T-helper 17 cell (primary cell): Measurements from ENCODE around the gene SIX1. TPM values are rescaled to one million over a fixed set of nuclear protein-coding genes. Genes with fewer than 3 reads are reported as not detected.

ENCODE experiments used
- ATAC-seq: fragments of 150-1000 bp; cut with Tn5 transposase; 2 replicates; pipeline ENCODE4 v1.10.0; 2021; ENCODE audit warnings: mild to moderate bottlenecking, moderate library complexity
- DNase-seq, 3 donors: peaks; one replicate each; pipeline versions ENCODE4 v3.0.0 to v3.0.0-alpha.2; 2020 to 2021
- H3K9me3 ChIP-seq: one replicate; pipeline ENCODE4 v1.7.0; 2013; ENCODE audit warnings: low read length, mild to moderate bottlenecking; ENCODE audit not compliant: control insufficient read depth, poor library complexity, severe bottlenecking
- H3K27ac Mint-ChIP-seq: one replicate; pipeline ENCODE4 v1.8.0; 2022; ENCODE audit warnings: mild to moderate bottlenecking, moderate library complexity, mixed read lengths
- H3K27me3 Mint-ChIP-seq: one replicate; pipeline ENCODE4 v1.8.0; 2022; ENCODE audit warnings: mixed read lengths
- H3K36me3 Mint-ChIP-seq: one replicate; pipeline ENCODE4 v1.8.0; 2022; ENCODE audit warnings: low read depth, mixed read lengths
- H3K4me1 Mint-ChIP-seq: one replicate; pipeline ENCODE4 v1.8.0; 2022; ENCODE audit warnings: mild to moderate bottlenecking, mixed read lengths
- H3K4me3 Mint-ChIP-seq: one replicate; pipeline ENCODE4 v1.8.0; 2022; ENCODE audit warnings: mild to moderate bottlenecking, moderate library complexity, mixed read lengths
- total RNA-seq, 4 donors: library from RNA in 2 of 4; stranded (reverse) in 2 of 4; gene quantifications; one replicate each; pipeline ENCODE4 v1.2.3 and lab custom pipeline; 2022 to 2026

Gene SIX1
- total RNA-seq, 2 donors from 2014 or later = not detected

- Mint-ChIP-seq H3K27ac (no peak overlapping the region), H3K4me1 (peaks cover 21% of the 10 kb centered on the region), H3K27me3 (peaks cover 95% of the 10 kb centered on the region), H3K4me3 (peak overlapping the region; percentile 60), H3K36me3 (peaks cover 2% of the 10 kb centered on the region)
- DNase-seq (no peak), ATAC-seq (no peak)
- no peaks in the 10 kb centered on the region for H3K9me3 ChIP-seq
These were observed 6.2 kb downstream of the SIX1 start for GRCh38 chr14:60643141-60643462.

GRCh38 chr14:60642270-60643140 is 6.8 kb downstream of the SIX1 start:
- H3K9me3 ChIP-seq = no peaks in the 10 kb centered on the region
- ATAC-seq (no peak), DNase-seq (no peak)
- Mint-ChIP-seq H3K27me3 (peaks cover 93% of the 10 kb centered on the region), H3K4me1 (peaks cover 18% of the 10 kb centered on the region), H3K4me3 (no peak overlapping the region), H3K36me3 (peaks cover 3% of the 10 kb centered on the region), H3K27ac (no peak overlapping the region)

- no peaks in the 10 kb centered on the region for H3K9me3 ChIP-seq
- no peak for ATAC-seq
- Mint-ChIP-seq H3K4me1 (peaks cover 14% of the 10 kb centered on the region), H3K4me3 (peak overlapping the region; percentile 19), H3K27ac (no peak overlapping the region), H3K27me3 (peaks cover 90% of the 10 kb centered on the region), H3K36me3 (peaks cover 3% of the 10 kb centered on the region)
- DNase-seq = no peak
These were observed 7.5 kb downstream of the SIX1 start for GRCh38 chr14:60641742-60642269.

DNA sequence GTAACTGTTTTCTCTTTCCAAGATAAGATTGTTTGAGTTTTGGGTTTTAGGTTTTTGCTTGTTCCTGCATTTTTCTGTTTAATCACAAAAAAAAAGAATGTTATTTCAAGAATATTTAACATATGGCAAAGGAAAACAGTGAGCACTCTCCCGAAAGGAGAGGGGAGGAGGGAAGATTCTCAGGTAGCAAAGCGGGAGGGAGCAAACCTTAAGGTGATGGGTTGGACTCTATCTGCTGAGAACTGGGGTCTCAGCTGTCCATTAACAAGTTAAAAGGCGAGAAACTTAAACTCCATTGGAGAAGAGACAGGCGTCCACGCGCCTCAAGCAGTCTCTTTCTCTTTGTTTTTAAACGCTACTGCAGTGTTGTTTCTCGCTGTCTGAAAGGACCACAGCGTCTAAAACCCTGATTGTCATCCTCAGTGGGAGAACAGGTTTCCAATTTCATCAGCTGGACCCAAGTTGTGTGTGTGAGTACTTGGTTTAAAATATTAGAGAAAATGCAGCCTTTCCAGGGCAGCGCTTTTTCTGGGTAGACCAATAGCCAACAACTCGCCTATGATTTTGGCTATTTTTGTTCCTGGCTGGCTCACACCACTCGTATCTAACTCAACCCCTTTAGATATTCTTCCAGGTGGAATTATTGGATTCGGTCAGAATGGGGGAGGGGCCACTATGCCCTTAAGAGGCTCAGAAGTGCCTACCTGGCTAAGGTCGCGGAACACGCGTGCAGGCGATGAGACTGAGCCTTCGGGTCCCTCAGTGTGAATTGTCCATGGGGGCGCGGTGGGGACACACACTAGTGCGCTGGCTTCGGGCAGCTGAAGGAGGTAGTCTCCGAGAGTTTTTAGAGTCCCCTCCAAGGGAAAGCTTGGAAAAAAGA is 8.2 kb downstream of the SIX1 start:
- Mint-ChIP-seq H3K4me3 (peak overlapping the region; percentile 19), H3K4me1 (peaks cover 15% of the 10 kb centered on the region), H3K36me3 (peaks cover 3% of the 10 kb centered on the region), H3K27ac (no peak overlapping the region), H3K27me3 (peaks cover 91% of the 10 kb centered on the region)
- ATAC-seq (no peak), DNase-seq (no peak)
- H3K9me3 ChIP-seq = no peaks in the 10 kb centered on the region

GRCh38 chr14:60639674-60640073 is 9.6 kb downstream of the SIX1 start:
- H3K4me1 Mint-ChIP-seq = peaks cover 15% of the 10 kb centered on the region
- H3K27me3 Mint-ChIP-seq = peaks cover 83% of the 10 kb centered on the region
- DNase-seq (no peak), ATAC-seq (no peak)
- H3K9me3 ChIP-seq = no peaks in the 10 kb centered on the region
- no peak overlapping the region for H3K27ac Mint-ChIP-seq
- H3K4me3 Mint-ChIP-seq = no peak overlapping the region
- peaks cover 3% of the 10 kb centered on the region for H3K36me3 Mint-ChIP-seq

- no peak for ATAC-seq
- Mint-ChIP-seq H3K4me1 (peaks cover 15% of the 10 kb centered on the region), H3K27me3 (peaks cover 63% of the 10 kb centered on the region), H3K36me3 (peaks cover 3% of the 10 kb centered on the region), H3K4me3 (peak overlapping the region; percentile 36), H3K27ac (no peak overlapping the region)
- DNase-seq = no peak
- no peaks in the 10 kb centered on the region for H3K9me3 ChIP-seq
These were observed 11.6 kb downstream of the SIX1 start for GRCh38 chr14:60637479-60638315.

DNA sequence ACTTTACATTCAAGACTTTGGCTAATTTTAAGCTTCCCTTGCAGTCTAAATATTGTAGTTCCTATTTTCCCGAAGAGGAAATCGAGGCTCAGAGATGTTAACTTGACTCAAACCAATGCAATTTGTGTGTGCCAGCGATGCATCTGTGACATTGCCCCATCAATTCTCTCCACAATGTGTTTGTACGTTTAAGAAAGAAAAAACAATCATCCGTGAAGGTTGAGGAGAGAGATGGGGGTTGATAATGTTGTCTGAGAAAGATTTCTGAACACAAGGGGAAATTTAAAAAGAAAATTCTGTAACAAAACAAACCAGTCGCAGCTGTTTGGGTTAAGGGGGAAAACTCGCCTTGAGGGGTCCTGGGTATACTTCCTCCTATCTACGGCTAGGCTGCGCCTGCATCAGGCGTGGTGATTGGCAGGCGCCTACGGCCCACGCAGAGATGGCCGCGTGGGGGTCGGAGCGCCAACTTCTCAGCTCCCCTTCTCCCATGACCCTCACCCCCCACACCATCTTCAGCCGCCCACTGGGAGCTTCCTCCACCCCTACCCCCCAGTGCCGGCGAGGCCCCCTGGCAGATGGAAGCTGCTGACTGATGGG is 12.3 kb downstream of the SIX1 start:
- Mint-ChIP-seq H3K4me3 (peak overlapping the region; percentile 51), H3K36me3 (peaks cover 3% of the 10 kb centered on the region), H3K4me1 (peaks cover 19% of the 10 kb centered on the region), H3K27ac (no peak overlapping the region), H3K27me3 (peaks cover 60% of the 10 kb centered on the region)
- ATAC-seq = no peak
- H3K9me3 ChIP-seq = no peaks in the 10 kb centered on the region
- DNase-seq = no peak

DNA sequence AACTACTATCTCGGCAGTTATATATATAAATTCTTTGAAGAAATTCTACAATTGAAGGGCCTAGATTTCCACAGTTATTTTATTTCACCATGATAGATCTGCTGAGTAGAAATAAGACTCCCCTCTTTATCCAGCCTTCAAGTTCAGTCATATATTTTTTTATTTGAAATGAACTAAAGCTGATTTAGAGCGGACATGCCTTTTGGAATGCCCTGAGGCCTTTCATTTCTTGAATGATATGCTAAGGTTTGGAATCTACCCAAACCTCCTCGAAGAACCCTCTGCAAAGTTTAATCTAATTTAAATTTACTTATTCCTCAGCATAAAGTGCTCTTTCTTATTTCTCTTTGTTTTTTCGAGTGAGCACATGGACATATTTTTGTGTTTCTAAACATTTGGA is 15.1 kb downstream of the SIX1 start:
- peaks cover 3% of the 10 kb centered on the region for H3K36me3 Mint-ChIP-seq
- H3K27me3 Mint-ChIP-seq = peaks cover 48% of the 10 kb centered on the region
- H3K4me1 Mint-ChIP-seq = peaks cover 17% of the 10 kb centered on the region
- ATAC-seq = no peak
- H3K27ac Mint-ChIP-seq = no peak overlapping the region
- DNase-seq = no peak
- H3K9me3 ChIP-seq = no peaks in the 10 kb centered on the region
- no peak overlapping the region for H3K4me3 Mint-ChIP-seq

DNA sequence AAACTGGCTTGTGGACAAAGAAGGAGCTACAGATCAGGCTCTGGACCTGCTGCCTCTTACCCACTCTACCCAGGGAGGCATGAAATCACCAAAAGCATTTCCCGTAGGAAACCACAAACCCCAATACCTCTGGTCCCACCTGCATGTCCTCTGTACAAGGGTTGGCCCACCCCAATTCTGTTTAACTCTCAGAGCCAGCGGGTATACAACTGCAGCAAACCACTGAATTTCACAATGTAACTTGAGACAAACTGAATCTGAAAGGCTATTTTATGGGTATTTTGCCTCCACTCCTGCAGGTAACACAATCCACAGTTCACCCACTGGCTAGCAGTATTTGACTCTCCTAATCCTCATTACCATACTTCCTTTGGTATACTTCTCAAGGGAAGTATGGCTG is 16.5 kb downstream of the SIX1 start:
- DNase-seq = no peak
- Mint-ChIP-seq H3K4me1 (peaks cover 14% of the 10 kb centered on the region), H3K4me3 (peak overlapping the region; percentile 53), H3K36me3 (peaks cover under 1% of the 10 kb centered on the region), H3K27me3 (peaks cover 39% of the 10 kb centered on the region), H3K27ac (no peak overlapping the region)
- no peaks in the 10 kb centered on the region for H3K9me3 ChIP-seq
- peak; percentile 54 for ATAC-seq

DNA sequence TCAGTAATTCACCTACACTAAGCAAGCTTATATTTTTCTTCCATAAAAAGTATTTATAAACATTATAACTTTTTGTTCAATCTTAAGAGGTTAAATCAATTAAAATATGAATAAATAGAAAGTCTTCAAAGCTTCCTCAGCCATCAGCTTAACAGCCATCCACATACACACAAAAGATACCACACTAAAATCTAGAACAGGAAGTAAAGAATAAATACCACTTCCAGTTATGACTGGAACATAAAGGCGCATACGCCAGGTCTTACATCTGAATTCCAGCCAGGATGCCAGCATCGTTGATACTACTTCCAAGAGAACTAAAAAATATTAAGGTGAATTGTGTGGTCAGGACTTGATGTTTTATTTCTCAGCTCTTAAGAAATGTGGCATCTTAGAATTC is 17.0 kb downstream of the SIX1 start:
- DNase-seq (no peak), ATAC-seq (no peak)
- peaks cover 14% of the 10 kb centered on the region for H3K4me1 Mint-ChIP-seq
- H3K27ac Mint-ChIP-seq = no peak overlapping the region
- H3K36me3 Mint-ChIP-seq = no peaks in the 10 kb centered on the region
- H3K4me3 Mint-ChIP-seq = no peak overlapping the region
- no peaks in the 10 kb centered on the region for H3K9me3 ChIP-seq
- H3K27me3 Mint-ChIP-seq = peaks cover 38% of the 10 kb centered on the region

DNA sequence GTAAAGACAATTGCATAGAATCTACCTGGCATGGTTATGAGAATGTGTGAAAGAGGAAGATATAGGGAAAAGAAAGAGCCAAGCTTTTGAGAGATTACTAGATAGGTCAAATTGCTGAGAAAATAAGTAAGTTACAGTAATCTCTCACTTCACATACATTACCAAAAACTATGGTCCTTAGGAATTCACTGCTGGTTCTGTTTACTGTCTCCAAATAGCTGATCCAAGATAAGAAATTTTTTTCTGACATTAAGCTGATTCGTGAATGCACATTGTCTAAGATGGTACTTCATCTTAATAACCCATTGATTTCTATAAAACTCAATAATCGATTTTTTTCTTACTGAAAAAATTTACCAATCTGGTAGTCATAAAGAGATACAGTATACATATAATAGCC is 17.4 kb downstream of the SIX1 start:
- H3K27me3 Mint-ChIP-seq = peaks cover 34% of the 10 kb centered on the region
- ATAC-seq (no peak), DNase-seq (no peak)
- H3K4me1 Mint-ChIP-seq = peaks cover 13% of the 10 kb centered on the region
- H3K27ac Mint-ChIP-seq = no peak overlapping the region
- no peaks in the 10 kb centered on the region for H3K9me3 ChIP-seq
- no peaks in the 10 kb centered on the region for H3K36me3 Mint-ChIP-seq
- no peak overlapping the region for H3K4me3 Mint-ChIP-seq

DNA sequence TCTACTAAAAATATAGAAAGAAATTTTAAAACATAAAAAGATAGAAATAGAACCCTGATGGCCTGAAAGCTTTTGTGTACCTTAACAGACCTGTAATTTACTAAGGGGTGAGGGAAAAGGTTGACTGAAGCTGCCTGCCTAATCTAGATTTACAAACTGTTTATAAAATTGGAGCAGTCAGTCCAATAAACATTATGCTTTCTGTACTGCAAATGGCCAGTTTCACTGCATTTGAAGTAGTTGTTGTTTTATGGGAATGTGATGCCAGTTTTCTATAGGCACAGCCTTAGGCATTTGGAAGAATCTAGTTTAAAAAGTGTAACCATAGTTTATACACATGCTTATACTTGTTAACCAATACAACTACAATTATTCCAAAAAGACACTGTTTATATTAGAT is 19.1 kb downstream of the SIX1 start:
- no peaks in the 10 kb centered on the region for H3K9me3 ChIP-seq
- Mint-ChIP-seq H3K4me3 (no peak overlapping the region), H3K27ac (no peak overlapping the region), H3K27me3 (peaks cover 26% of the 10 kb centered on the region), H3K4me1 (peaks cover 12% of the 10 kb centered on the region), H3K36me3 (no peaks in the 10 kb centered on the region)
- no peak for ATAC-seq
- DNase-seq = no peak
